GM18508 (cell line): ENCODE measurements around the gene PHPT1.
"Not testable (repeated sequence)": the region's sequence is repeated elsewhere in the genome, so short reads cannot be mapped to it uniquely, and the experiment has no call there.

ENCODE experiments used
- ATAC-seq: cut with Tn5 transposase; IDR thresholded peaks from one replicate; pipeline ENCODE4 v1.9.1; 2021; ENCODE audit warnings: moderate number of reproducible peaks; ENCODE audit not compliant: insufficient read depth, unreplicated experiment

The PHPT1 gene

GRCh38 chr9:136881691-136882108, 32.5 kb downstream of the PHPT1 start:
- no peak for ATAC-seq

DNA sequence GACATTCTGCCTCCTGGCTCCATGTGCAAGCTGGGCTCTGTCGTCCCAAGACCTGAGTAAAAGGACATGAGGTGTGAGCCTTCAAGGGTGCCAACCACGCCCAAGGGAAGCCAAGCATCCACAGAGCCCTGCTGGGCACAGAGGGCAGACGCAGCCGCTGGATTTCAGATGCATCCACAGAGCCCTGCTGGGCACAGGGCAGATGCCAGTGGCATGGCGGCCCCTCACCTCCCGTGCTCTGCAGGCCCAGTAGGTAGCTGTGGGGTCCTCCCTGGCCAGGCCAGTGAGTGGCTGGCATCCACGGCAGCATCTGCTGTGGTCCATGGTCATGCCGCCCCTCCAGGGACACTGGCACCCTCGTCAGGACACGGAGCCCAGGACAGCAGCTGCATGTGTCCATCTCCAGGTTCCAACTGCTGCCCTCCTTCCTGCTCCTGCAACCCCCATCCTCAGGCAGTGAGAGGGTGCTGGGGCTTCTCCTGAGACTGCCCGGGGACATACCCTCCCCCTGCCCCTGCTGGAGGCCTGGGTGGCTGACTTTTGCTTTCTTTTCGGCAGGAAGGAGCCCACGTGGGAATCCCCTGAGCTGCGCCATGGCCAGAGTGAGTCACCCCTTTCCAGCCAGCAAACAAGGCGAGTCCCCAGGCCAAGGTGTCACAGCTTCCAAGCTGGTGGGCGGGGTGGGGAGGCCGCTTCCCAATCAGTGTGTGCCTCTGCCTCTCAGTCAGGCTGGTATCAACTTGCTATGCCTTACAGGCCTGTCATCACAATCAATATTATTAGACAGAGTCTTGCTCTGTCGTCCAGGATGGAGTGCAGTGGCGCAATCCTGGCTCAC, 33.1 kb downstream of the PHPT1 start:
- no peak for ATAC-seq

GRCh38 chr9:136882947-136883283, 33.7 kb downstream of the PHPT1 start:
- not testable (repeated sequence) for ATAC-seq

DNA sequence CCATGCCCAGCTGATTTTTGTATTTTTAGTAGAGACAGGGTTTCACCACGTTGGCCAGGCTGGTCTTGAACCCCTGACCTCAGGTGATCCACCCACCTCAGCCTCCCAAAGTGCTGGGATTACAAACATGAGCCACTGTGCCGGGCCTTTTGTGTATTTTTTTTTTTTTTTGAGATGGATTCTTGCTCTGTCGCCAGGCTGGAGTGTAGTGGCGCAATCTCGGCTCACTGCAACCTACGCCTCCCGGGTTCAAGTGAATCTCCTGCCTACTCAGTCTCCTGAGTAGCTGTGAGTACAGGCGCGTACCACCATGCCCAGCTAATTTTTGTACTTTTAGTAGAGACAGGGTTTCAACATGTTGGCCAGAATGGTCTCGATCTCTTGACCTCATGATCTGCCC, 34.5 kb downstream of the PHPT1 start:
- not testable (repeated sequence) for ATAC-seq

GRCh38 chr9:136885950-136886578, 36.9 kb downstream of the PHPT1 start, which contains the start of gene TRAF2:
Gene TRAF2 (plus strand): TSS chr9:136886516. CDS start chr9:136898741, 12,225 bp downstream.
- peak; percentile 49 for ATAC-seq

GRCh38 chr9:136886610-136887597, 37.7 kb downstream of the PHPT1 start:
- ATAC-seq = peak; percentile 4

GRCh38 chr9:136888454-136888853, 39.2 kb downstream of the PHPT1 start:
- ATAC-seq = no peak

DNA sequence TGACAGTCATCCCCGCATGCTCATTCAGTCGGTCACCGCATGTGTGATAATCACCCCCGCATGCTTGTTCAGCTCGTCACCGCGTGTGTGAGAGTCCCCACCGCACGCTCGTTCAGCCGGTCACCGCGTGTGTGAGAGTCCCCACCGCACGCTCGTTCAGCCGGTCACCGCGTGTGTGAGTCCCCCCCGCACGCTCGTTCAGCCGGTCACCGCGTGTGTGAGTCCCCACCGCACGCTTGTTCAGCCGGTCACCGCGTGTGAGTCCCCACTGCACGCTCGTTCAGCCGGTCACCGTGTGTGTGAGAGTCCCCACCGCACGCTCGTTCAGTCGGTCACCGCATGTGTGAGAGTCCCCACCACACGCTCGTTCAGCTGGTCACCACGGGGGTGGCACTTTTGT, 40.6 kb downstream of the PHPT1 start:
- ATAC-seq = no peak

DNA sequence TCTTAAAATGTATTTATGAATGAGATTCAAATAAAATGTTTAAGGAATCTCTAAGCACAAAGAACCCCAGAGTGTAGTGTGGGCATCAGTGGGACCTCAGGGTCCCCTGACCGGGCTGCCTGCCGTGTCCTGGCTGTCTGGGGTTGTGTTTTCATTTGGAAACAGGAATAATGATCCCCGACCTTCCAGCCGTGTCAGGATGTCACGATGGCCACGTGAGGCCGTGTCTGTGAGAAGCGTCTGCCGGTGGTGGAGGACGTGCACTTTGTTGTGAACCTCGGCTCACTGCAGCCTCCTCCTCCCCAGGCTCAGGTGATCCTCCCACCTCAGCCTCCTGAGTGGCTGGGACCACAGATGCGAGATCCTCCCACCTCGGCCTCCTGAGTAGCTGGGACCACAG, 41.5 kb downstream of the PHPT1 start:
- no peak for ATAC-seq

GRCh38 chr9:136896027-136896426, 46.8 kb downstream of the PHPT1 start:
- no peak for ATAC-seq

- no peak for ATAC-seq
These were observed 49.4 kb downstream of the PHPT1 start for GRCh38 chr9:136898483-136899100.

- ATAC-seq = no peak
These were observed 50.0 kb downstream of the PHPT1 start for GRCh38 chr9:136899196-136899595.

DNA sequence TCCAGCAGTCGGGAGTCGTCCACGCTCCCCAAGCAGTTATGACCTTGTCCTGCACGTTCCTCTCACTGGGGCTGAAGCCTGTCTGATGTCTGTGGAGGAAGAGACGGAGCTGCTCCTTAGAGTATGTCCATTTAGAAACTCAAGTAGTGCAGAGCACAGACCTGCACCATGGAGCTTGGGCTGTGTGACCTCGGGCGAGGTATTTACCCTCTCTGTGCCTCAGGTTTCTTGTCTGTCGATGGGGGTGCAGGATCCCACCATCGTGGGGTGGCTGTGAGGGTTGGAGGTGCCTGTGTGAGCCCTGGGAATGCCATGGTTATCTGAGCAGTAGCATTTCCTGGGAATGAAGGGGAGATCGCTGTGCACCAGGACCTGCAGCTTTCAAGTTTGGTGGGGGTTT, 51.3 kb downstream of the PHPT1 start:
- no peak for ATAC-seq
